ENCODE results near the gene ADGRG7.

ADGRG7 gene

GRCh38 chr3:100698736-100699135 lies 89.3 kb downstream of the ADGRG7 start:
- no peak for DNase-seq (ENCODE audit: low read depth)

- no peak for DNase-seq (ENCODE audit: low read depth)
Measured at GRCh38 chr3:100700708-100701107, 91.3 kb downstream of the ADGRG7 start.

- no peak for DNase-seq (ENCODE audit: low read depth)
Measured at GRCh38 chr3:100702082-100702979, 92.9 kb downstream of the ADGRG7 start.

- DNase-seq (ENCODE audit: low read depth): no peak
Measured at GRCh38 chr3:100702980-100703345, 93.6 kb downstream of the ADGRG7 start.

- DNase-seq (ENCODE audit: low read depth): no peak
Measured at GRCh38 chr3:100703865-100704264, 94.5 kb downstream of the ADGRG7 start.

GRCh38 chr3:100706365-100706764 lies 97.0 kb downstream of the ADGRG7 start:
- no peak for DNase-seq (ENCODE audit: low read depth)

- DNase-seq (ENCODE audit: low read depth): no peak
Measured at GRCh38 chr3:100708644-100708988, 99.2 kb downstream of the ADGRG7 start.

GRCh38 chr3:100708989-100709841 lies 99.8 kb downstream of the ADGRG7 start, which contains the start of gene TFG:
Gene TFG, plus strand, starts transcription at chr3:100709494. Its CDS starts 4,192 bp downstream, at chr3:100713686.
- DNase-seq (ENCODE audit: low read depth): peak; percentile 95

GRCh38 chr3:100709842-100710260 lies 100.5 kb downstream of the ADGRG7 start:
- peak; percentile 9 for DNase-seq (ENCODE audit: low read depth)

- DNase-seq (ENCODE audit: low read depth): peak; percentile 38
Measured at GRCh38 chr3:100710261-100710968, 101.0 kb downstream of the ADGRG7 start.

- DNase-seq (ENCODE audit: low read depth): no peak
Measured at GRCh38 chr3:100715176-100715575, 105.8 kb downstream of the ADGRG7 start.

GRCh38 chr3:100717063-100717462 lies 107.7 kb downstream of the ADGRG7 start:
- no peak for DNase-seq (ENCODE audit: low read depth)

GRCh38 chr3:100717637-100718487 lies 108.5 kb downstream of the ADGRG7 start:
- no peak for DNase-seq (ENCODE audit: low read depth)

- no peak for DNase-seq (ENCODE audit: low read depth)
Measured at GRCh38 chr3:100719136-100719535, 109.7 kb downstream of the ADGRG7 start.

- DNase-seq (ENCODE audit: low read depth): no peak
Measured at GRCh38 chr3:100720426-100720825, 111.0 kb downstream of the ADGRG7 start.

GRCh38 chr3:100725935-100726513 lies 116.6 kb downstream of the ADGRG7 start:
- no peak for DNase-seq (ENCODE audit: low read depth)

- DNase-seq (ENCODE audit: low read depth): no peak
Measured at GRCh38 chr3:100726706-100727105, 117.3 kb downstream of the ADGRG7 start.

- DNase-seq (ENCODE audit: low read depth): no peak
Measured at GRCh38 chr3:100730524-100730923, 121.1 kb downstream of the ADGRG7 start.

- no peak for DNase-seq (ENCODE audit: low read depth)
Measured at GRCh38 chr3:100732435-100732834, 123.0 kb downstream of the ADGRG7 start.

GRCh38 chr3:100737334-100737733 lies 127.9 kb downstream of the ADGRG7 start:
- no peak for DNase-seq (ENCODE audit: low read depth)

GRCh38 chr3:100740207-100740606 lies 130.8 kb downstream of the ADGRG7 start:
- DNase-seq (ENCODE audit: low read depth): no peak

Data from T-helper 22 cell (primary cell).